BJ (cell line): Measurements from ENCODE around the gene TSHZ2. TPM values are rescaled to one million over a fixed set of nuclear protein-coding genes. Genes with fewer than 3 reads are reported as not detected.

Source experiments
- CTCF ChIA-PET: fragments of 350-600 bp; formaldehyde crosslinking; extraction: SDS; loops from one replicate; lab custom pipeline; 2021; ENCODE audit warnings: antibody characterized with exemption, inconsistent platforms; lab: Yijun Ruan, JAX
- POLR2A ChIA-PET: fragments of 300-600 bp; sonication (Branson Sonifier 250); formaldehyde crosslinking; extraction: SDS; loops from one replicate; lab custom pipeline; 2021; ENCODE audit warnings: antibody characterized with exemption; lab: Charles Lee
- DNase-seq: peaks from one replicate; pipeline ENCODE4 v3.0.0-alpha.2; 2011; ENCODE audit warnings: low read depth
- H3K27me3 ChIP-seq: 2 replicates; pipeline ENCODE4 v1.6.0; 2011; ENCODE audit warnings: low read length; ENCODE audit not compliant: control insufficient read depth, insufficient read depth
- H3K36me3 ChIP-seq: 2 replicates; pipeline ENCODE4 v1.5.1; 2011; ENCODE audit warnings: low read length; ENCODE audit not compliant: control insufficient read depth, insufficient read depth
- H3K4me3 ChIP-seq: 2 replicates; pipeline ENCODE4 v1.5.1; 2011; ENCODE audit warnings: low read depth, mild to moderate bottlenecking, control low read depth, low read length
- polyA plus RNA-seq: library from polyadenylated mRNA; depleted of rRNA; stranded (reverse); fragments of >200 nt; gene quantifications from 2 replicates; pipeline ENCODE4 v1.2.3, GENCODE V29; 2011
- TF ChIP-seq, protein P1 (sequence below): IDR thresholded peaks from 2 replicates; pipeline ENCODE4 v1.5.1; 2011; ENCODE audit warnings: low read depth, mild to moderate bottlenecking, control low read depth, inconsistent platforms, low read length, moderate library complexity; ENCODE audit not compliant: insufficient read depth

Gene TSHZ2
- polyA plus RNA-seq, 1 experiment = not detected

GRCh38 chr20:53138454-53139262 is 166.5 kb downstream of the TSHZ2 start:
- H3K27me3 ChIP-seq = no peaks in the 10 kb centered on the region
- no peak overlapping the region for H3K4me3 ChIP-seq
- TF ChIP-seq, protein P1, sequence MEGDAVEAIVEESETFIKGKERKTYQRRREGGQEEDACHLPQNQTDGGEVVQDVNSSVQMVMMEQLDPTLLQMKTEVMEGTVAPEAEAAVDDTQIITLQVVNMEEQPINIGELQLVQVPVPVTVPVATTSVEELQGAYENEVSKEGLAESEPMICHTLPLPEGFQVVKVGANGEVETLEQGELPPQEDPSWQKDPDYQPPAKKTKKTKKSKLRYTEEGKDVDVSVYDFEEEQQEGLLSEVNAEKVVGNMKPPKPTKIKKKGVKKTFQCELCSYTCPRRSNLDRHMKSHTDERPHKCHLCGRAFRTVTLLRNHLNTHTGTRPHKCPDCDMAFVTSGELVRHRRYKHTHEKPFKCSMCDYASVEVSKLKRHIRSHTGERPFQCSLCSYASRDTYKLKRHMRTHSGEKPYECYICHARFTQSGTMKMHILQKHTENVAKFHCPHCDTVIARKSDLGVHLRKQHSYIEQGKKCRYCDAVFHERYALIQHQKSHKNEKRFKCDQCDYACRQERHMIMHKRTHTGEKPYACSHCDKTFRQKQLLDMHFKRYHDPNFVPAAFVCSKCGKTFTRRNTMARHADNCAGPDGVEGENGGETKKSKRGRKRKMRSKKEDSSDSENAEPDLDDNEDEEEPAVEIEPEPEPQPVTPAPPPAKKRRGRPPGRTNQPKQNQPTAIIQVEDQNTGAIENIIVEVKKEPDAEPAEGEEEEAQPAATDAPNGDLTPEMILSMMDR = no peak
- POLR2A ChIA-PET = no interaction called here
- no peak for DNase-seq
- H3K36me3 ChIP-seq = no peaks in the 10 kb centered on the region
- CTCF ChIA-PET = interaction anchor here (1.2 kb wide), 1 partner anchor 1061 kb away, joined by 3 read pairs; no protein-coding TSS in a partner anchor

DNA sequence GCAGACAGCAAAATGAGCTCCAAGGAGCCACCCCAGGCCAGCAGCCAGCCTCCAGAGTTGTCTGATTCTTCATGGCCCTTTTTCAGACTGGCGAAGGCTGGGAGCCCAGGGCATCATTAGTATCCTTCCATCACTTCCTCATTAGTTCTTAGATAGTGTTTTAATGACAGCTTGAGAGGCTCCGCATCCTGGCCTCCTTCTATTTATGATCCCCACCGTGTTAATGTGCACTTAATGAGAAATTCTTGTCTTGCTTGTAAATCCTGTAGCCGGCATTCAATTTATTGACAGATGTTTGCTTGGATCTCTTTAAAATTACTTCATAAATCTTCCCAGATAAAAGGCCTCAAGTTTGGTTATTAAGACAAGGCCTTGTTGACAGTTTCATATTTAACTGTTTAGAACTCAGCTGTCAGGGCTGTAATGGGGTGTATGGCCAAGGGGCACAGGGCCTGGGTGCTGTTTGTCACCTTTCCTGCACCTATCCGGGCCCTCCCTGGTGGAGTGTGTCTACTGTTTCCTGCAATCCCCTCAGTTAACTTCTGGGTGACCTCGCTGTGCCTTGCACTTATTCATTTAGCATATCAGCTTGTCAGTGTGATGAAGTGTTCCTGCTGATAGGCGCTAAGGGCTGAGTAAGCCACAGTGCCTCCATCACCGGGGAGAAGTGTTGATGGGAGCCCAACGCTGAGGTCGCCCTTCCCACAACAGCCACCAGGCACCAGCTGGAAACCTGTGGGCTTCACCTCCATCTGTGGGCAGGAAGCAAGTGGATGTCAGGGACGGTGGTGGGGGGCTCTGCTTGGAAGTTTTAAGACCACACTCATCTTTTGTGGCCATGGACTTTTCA is 169.3 kb downstream of the TSHZ2 start:
- H3K4me3 ChIP-seq = no peak overlapping the region
- no peak for DNase-seq
- ChIA-PET CTCF (no interaction called here), POLR2A (no interaction called here)
- no peaks in the 10 kb centered on the region for H3K27me3 ChIP-seq
- TF ChIP-seq, protein P1 = no peak
- no peaks in the 10 kb centered on the region for H3K36me3 ChIP-seq

- no peak for DNase-seq
- ChIA-PET POLR2A (no interaction called here), CTCF (interaction anchor here (0.7 kb wide), 1 partner anchor 74 kb away, joined by 4 read pairs; no protein-coding TSS in a partner anchor)
- Histone ChIP-seq H3K27me3 (no peaks in the 10 kb centered on the region), H3K4me3 (no peak overlapping the region), H3K36me3 (no peaks in the 10 kb centered on the region)
- TF ChIP-seq, protein P1 = no peak
Measured at GRCh38 chr20:53142225-53143127, 170.3 kb downstream of the TSHZ2 start.

DNA sequence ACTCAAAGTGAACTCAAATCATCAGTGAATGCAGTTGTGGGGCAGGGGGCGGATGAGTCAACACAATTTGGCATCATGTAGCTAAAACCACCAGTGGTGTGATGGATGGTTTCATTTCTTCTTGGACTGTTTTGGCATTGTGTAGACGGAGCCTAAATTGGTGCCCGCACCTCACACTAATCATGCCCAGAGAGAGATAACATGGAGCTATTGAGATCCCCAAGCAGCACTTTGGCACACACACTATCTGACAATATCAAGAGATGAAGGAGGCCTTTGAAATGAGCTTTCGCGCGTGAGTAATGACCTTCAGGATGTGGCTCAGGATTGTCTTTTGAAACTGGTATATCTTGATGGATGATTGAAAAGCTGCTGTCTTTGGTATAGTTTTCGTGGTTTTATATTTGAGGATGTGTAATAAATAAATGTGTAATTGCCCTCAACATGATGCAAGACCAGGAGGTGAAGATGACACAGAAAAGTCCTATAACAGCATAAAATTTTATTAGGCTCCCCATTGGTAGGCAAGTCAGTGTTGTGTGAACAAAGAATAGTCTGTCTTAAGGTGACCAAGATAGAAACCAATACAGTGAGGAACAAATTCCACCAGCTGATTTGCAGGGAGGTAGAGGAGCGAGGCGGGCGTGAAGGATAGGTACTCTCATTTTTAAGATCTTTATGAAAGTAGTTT is 174.2 kb downstream of the TSHZ2 start:
- TF ChIP-seq, protein P1 = no peak
- ChIA-PET POLR2A (no interaction called here), CTCF (interaction anchor here (1.2 kb wide), 1 partner anchor 11 kb away, joined by 3 read pairs; no protein-coding TSS in a partner anchor)
- no peaks in the 10 kb centered on the region for H3K27me3 ChIP-seq
- no peaks in the 10 kb centered on the region for H3K36me3 ChIP-seq
- no peak for DNase-seq
- H3K4me3 ChIP-seq = no peak overlapping the region
